ENCODE results near the gene TTC9.

TTC9 gene

GRCh38 chr14:70652871-70653270, 11.2 kb downstream of the TTC9 start:
- TF ChIP-seq ARNTL (CRISPR knock-in tag; IDR thresholded peaks at IDR 0.05; ENCODE audit: borderline replicate concordance, low read depth) (no peak), POU6F1 (CRISPR knock-in tag; IDR thresholded peaks at IDR 0.05; ENCODE audit: borderline replicate concordance, low read depth) (no peak)
- no peak for ATAC-seq

GRCh38 chr14:70653662-70654061, 11.9 kb downstream of the TTC9 start:
- no peak for TF ChIP-seq TCF4 (CRISPR knock-in tag; IDR thresholded peaks at IDR 0.05; ENCODE audit: borderline replicate concordance)
- no peak for TF ChIP-seq ZFP30 (CRISPR knock-in tag; IDR thresholded peaks at IDR 0.05)
- TF ChIP-seq PATZ1 (CRISPR knock-in tag; IDR thresholded peaks at IDR 0.05; ENCODE audit: borderline replicate concordance), result no peak
- no peak for TF ChIP-seq RARB (CRISPR knock-in tag; IDR thresholded peaks at IDR 0.05)
- no peak for TF ChIP-seq ZNF565 (CRISPR knock-in tag; conservative IDR thresholded peaks at IDR 0.05; ENCODE audit: low read depth)
- no peak for TF ChIP-seq CSRNP3 (CRISPR knock-in tag; IDR thresholded peaks at IDR 0.05)
- no peak for TF ChIP-seq ZNF70 (CRISPR knock-in tag; IDR thresholded peaks at IDR 0.05)
- no peak for TF ChIP-seq OSR1 (CRISPR knock-in tag; IDR thresholded peaks at IDR 0.05)
- no peak for TF ChIP-seq BACH2 (CRISPR knock-in tag; IDR thresholded peaks at IDR 0.05; ENCODE audit: borderline replicate concordance)
- no peak for TF ChIP-seq PPARA (CRISPR knock-in tag; IDR thresholded peaks at IDR 0.05; ENCODE audit: borderline replicate concordance)
- TF ChIP-seq ISL1 (CRISPR knock-in tag; IDR thresholded peaks at IDR 0.05), result no peak
- no peak for TF ChIP-seq GLIS3 (CRISPR knock-in tag; IDR thresholded peaks at IDR 0.05)
- TF ChIP-seq ZC3H10 (CRISPR knock-in tag; IDR thresholded peaks at IDR 0.05), result no peak
- TF ChIP-seq CSDC2 (CRISPR knock-in tag; IDR thresholded peaks at IDR 0.05), result no peak
- TF ChIP-seq TOX (CRISPR knock-in tag; IDR thresholded peaks at IDR 0.05; ENCODE audit: borderline replicate concordance), result no peak
- ATAC-seq, result no peak

GRCh38 chr14:70654632-70655031, 12.9 kb downstream of the TTC9 start:
- no peak for ATAC-seq
- no peak for TF ChIP-seq OSR1 (CRISPR knock-in tag; IDR thresholded peaks at IDR 0.05)
- no peak for TF ChIP-seq ISL1 (CRISPR knock-in tag; IDR thresholded peaks at IDR 0.05)
- no peak for TF ChIP-seq GLIS3 (CRISPR knock-in tag; IDR thresholded peaks at IDR 0.05)
- TF ChIP-seq TOX (CRISPR knock-in tag; IDR thresholded peaks at IDR 0.05; ENCODE audit: borderline replicate concordance), result no peak
- no peak for TF ChIP-seq PPARA (CRISPR knock-in tag; IDR thresholded peaks at IDR 0.05; ENCODE audit: borderline replicate concordance)
- no peak for TF ChIP-seq PATZ1 (CRISPR knock-in tag; IDR thresholded peaks at IDR 0.05; ENCODE audit: borderline replicate concordance)
- no peak for TF ChIP-seq RARB (CRISPR knock-in tag; IDR thresholded peaks at IDR 0.05)
- TF ChIP-seq CSDC2 (CRISPR knock-in tag; IDR thresholded peaks at IDR 0.05), result no peak
- no peak for TF ChIP-seq ARNTL (CRISPR knock-in tag; IDR thresholded peaks at IDR 0.05; ENCODE audit: borderline replicate concordance, low read depth)
- no peak for TF ChIP-seq CREB5 (CRISPR knock-in tag; IDR thresholded peaks at IDR 0.05; ENCODE audit: low read depth)

- ATAC-seq, result no peak
- TF ChIP-seq ZNF70 (CRISPR knock-in tag; IDR thresholded peaks at IDR 0.05) (no peak), GLIS3 (CRISPR knock-in tag; IDR thresholded peaks at IDR 0.05) (no peak), TCF4 (CRISPR knock-in tag; IDR thresholded peaks at IDR 0.05; ENCODE audit: borderline replicate concordance) (no peak), TSHZ2 (CRISPR knock-in tag; IDR thresholded peaks at IDR 0.05) (no peak), SNAI2 (CRISPR knock-in tag; IDR thresholded peaks at IDR 0.05) (no peak), ESRRG (CRISPR knock-in tag; IDR thresholded peaks at IDR 0.05) (no peak), ISL1 (CRISPR knock-in tag; IDR thresholded peaks at IDR 0.05) (no peak), POU6F1 (CRISPR knock-in tag; IDR thresholded peaks at IDR 0.05; ENCODE audit: borderline replicate concordance, low read depth) (no peak), ARNTL (CRISPR knock-in tag; IDR thresholded peaks at IDR 0.05; ENCODE audit: borderline replicate concordance, low read depth) (no peak), BACH2 (CRISPR knock-in tag; IDR thresholded peaks at IDR 0.05; ENCODE audit: borderline replicate concordance) (no peak), ZFP30 (CRISPR knock-in tag; IDR thresholded peaks at IDR 0.05) (no peak)
Measured at GRCh38 chr14:70655110-70655826, 13.6 kb downstream of the TTC9 start.
